ENCODE measurements around the gene TXNRD1.

DNA sequence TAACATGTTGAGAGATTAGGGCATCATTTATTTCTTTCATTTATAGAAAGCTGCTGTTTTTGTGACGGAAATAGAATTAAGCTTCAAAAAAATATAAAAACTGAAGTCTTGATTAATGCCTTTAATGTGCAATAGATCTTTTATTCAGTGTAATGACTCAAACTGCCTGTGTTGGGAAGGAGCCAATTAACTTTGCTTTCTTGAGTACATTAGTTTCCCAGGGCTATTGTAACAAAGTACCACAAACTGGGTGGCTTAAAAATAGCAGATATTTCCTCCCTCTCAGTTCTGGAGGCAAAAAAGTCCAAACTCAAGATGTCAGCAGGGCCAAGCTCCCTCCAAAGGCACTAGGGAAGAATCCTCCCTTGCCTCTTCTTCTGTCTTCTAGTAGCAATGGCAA lies 124.6 kb downstream of the TXNRD1 start:
- TF ChIP-seq, protein P1, sequence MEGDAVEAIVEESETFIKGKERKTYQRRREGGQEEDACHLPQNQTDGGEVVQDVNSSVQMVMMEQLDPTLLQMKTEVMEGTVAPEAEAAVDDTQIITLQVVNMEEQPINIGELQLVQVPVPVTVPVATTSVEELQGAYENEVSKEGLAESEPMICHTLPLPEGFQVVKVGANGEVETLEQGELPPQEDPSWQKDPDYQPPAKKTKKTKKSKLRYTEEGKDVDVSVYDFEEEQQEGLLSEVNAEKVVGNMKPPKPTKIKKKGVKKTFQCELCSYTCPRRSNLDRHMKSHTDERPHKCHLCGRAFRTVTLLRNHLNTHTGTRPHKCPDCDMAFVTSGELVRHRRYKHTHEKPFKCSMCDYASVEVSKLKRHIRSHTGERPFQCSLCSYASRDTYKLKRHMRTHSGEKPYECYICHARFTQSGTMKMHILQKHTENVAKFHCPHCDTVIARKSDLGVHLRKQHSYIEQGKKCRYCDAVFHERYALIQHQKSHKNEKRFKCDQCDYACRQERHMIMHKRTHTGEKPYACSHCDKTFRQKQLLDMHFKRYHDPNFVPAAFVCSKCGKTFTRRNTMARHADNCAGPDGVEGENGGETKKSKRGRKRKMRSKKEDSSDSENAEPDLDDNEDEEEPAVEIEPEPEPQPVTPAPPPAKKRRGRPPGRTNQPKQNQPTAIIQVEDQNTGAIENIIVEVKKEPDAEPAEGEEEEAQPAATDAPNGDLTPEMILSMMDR (IDR thresholded peaks at IDR 0.05; ENCODE audit: low read depth, low read length), result no peak
- TF ChIP-seq, protein P2, sequence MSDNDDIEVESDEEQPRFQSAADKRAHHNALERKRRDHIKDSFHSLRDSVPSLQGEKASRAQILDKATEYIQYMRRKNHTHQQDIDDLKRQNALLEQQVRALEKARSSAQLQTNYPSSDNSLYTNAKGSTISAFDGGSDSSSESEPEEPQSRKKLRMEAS (IDR thresholded peaks at IDR 0.05; ENCODE audit: low read depth, low read length), result no peak
